Heart left ventricle (tissue), 16 donors: ENCODE data around the gene SLC38A2. TPM values are rescaled to one million over a fixed set of nuclear protein-coding genes. Genes with fewer than 3 reads are reported as not detected.

Experiments
- ATAC-seq, 4 donors: fragments of 200-7000 bp; cut with Tn5 transposase; one replicate each; pipeline ENCODE4 v1.9.1; 2020 to 2022; ENCODE audit warnings: moderate library complexity in 4 of 4, mild to moderate bottlenecking in 3 of 4, moderate number of reproducible peaks in 1 of 4
- DNase-seq, 5 donors: peaks; one replicate each; pipeline ENCODE4 v3.0.0-alpha.2; 2020
- H3K27ac ChIP-seq, 12 donors: fragments of 200-600 bp; sonication (generic) in 4 of 12; one replicate each; pipeline versions ENCODE4 v1.5.0 to v1.8.0; 2016 to 2022; ENCODE audit warnings: mild to moderate bottlenecking in 2 of 12
- H3K27me3 ChIP-seq, 9 donors: fragments of 200-600 bp; sonication (generic) in 2 of 9; one replicate each; pipeline versions ENCODE4 v1.5.1 to v1.8.0; 2016 to 2022; ENCODE audit warnings: mild to moderate bottlenecking in 3 of 9
- H3K36me3 ChIP-seq, 9 donors: fragments of 200-600 bp; sonication (generic) in 2 of 9; one replicate each; pipeline versions ENCODE4 v1.5.0 to v1.8.0; 2018 to 2022; ENCODE audit warnings: mild to moderate bottlenecking in 2 of 9
- H3K4me1 ChIP-seq, 12 donors: fragments of 200-600 bp; sonication (generic) in 4 of 12; one replicate each; pipeline versions ENCODE4 v1.5.0 to v1.8.0; 2016 to 2022; ENCODE audit warnings: mild to moderate bottlenecking in 3 of 12
- H3K4me3 ChIP-seq, 12 donors: fragments of 200-600 bp; sonication (generic) in 4 of 12; one replicate each; pipeline versions ENCODE4 v1.5.0 to v1.8.0; 2017 to 2022; ENCODE audit warnings: mild to moderate bottlenecking in 9 of 12, moderate library complexity in 4 of 12
- H3K9me3 ChIP-seq, 12 donors: fragments of 200-600 bp; sonication (generic) in 4 of 12; one replicate each; pipeline versions ENCODE4 v1.5.0 to v1.8.0; 2016 to 2022; ENCODE audit warnings: mild to moderate bottlenecking in 1 of 12
- CTCF ChIP-seq, 12 donors: fragments of 200-600 bp; sonication (generic) in 4 of 12; IDR thresholded peaks; one replicate each; pipeline versions ENCODE4 v1.5.0 to v1.8.0; 2018 to 2022; ENCODE audit warnings: antibody characterized with exemption in 12 of 12, mild to moderate bottlenecking in 5 of 12
- POLR2A ChIP-seq, 2 donors: fragments of 450-650 bp; IDR thresholded peaks; one replicate each; pipeline ENCODE4 v1.6.1; 2017; ENCODE audit warnings: antibody characterized with exemption in 2 of 2, mild to moderate bottlenecking in 2 of 2, moderate library complexity in 2 of 2
- WGBS, 4 donors: extraction: QIAGEN DNeasy Blood & Tissue Kit in 2 of 4; methylation state at CpG; one replicate each; pipeline versions ENCODE4 v1.1.5 to v1.1.7; 2013 to 2018; 5-methylcytosine and 5-hydroxymethylcytosine counted together
- intact Hi-C, 10 donors: fragments of 100-400 bp; cut with DNase I; formaldehyde crosslinking; loops; one replicate each; pipeline versions ENCODE4 v1.11.1 to v1.14.2; 2022
- polyA plus RNA-seq, 2 donors: library from polyadenylated mRNA; stranded (reverse); fragments of 200-250 nt; gene quantifications; one replicate each; pipeline ENCODE4 v1.2.3, GENCODE V29; 2013
- total RNA-seq, 9 donors: library from RNA; depleted of rRNA in 2 of 9; stranded (reverse); fragments of >200 nt in 2 of 9; fragmentation: NEBNext Ultra II Directional in 3 of 9; extraction: Animal tissue kit (Norgen Biotek cat#: 25700) in 3 of 9; gene quantifications; one replicate each; pipeline versions ENCODE4 v1.1.0 to v1.2.4, GENCODE V29; 2016 to 2023
- donor health status: ischemic (EF 13 %, LVEDD 7.1; RV severe dilation, severe dysfunction).
- donor health status: healthy with polysubstance abuse.
- donor health status: DM: no; HTN: yes; CAD: no.
- donor health status: DM: no; HTN: no; CAD: no.
- donor health status: ischemic (EF 25% LVEDD 6.9; RV normal size, moderate dysfunction).
- donor health status: ischemic (EF 25% LVEDD 5.7; RV mildly dilated, moderate dysfunction).
- donor health status: healthy.
- donor health status: DM: yes; HTN: yes; CAD: no.
- donor health status: ischemic (EF 35%, LVEDD 5.7; RV mildly dilated, moderate dysfunction).
- donor health status: nonischemic (EF 11% LVEDD 7.7; RV severe dilation, severe dysfunction).
- donor health status: DM: yes; HTN: yes; CAD: no.
- donor health status: PGD.
- donor health status: ischemic (EF 29% LVEDD 5.4; RV normal size, mild dysfunction).
- donor health status: nonischemic (EF 23%, LVEDD 6.1; RV moderate dilation, normal function).

Gene SLC38A2
- total and polyA plus RNA-seq, 11 donors, result 39.7 to 373 (median 161) TPM

- Histone ChIP-seq H3K4me1 (peaks cover 9 to 53% (median 42%) of the 10 kb centered on the region in 12 donors), H3K27me3 (no peaks in the 10 kb centered on the region), H3K9me3 (no peaks in the 10 kb centered on the region), H3K4me3 (peak overlapping the region; percentile 73 to 95 (median 88)), H3K27ac (peak overlapping the region; percentile 93 to 100 (median 97)), H3K36me3 (peaks cover 0 to 42% (median 39%) of the 10 kb centered on the region in 9 donors)
- intact Hi-C loops, result loop anchor here in 8 of 10 donors (1.0 to 10.0 kb wide), 13 partner anchors 11 to 380 kb away; partner anchors contain the start of genes SCAF11 (in 2 of the 8) and SLC38A1 (in 1 of the 8)
- peak; percentile 33 to 55 (median 49) for ATAC-seq
- WGBS, 4 donors, result 0 to 1% (median 0%) methylated on average over 58 to 74 of the region's 74 CpGs
- peak; percentile 64 to 85 (median 71) for DNase-seq
- TF ChIP-seq POLR2A (IDR thresholded peaks at IDR 0.05), result no peak
- TF ChIP-seq CTCF (IDR thresholded peaks at IDR 0.05), result no peak
These were observed 642 bp downstream of the SLC38A2 start for GRCh38 chr12:46371718-46372543.

GRCh38 chr12:46370792-46371717 lies 1.5 kb downstream of the SLC38A2 start:
- Histone ChIP-seq H3K36me3 (peaks cover 0 to 51% (median 48%) of the 10 kb centered on the region in 9 donors), H3K4me1 (peaks cover 10 to 61% (median 49%) of the 10 kb centered on the region in 12 donors), H3K4me3 (peak overlapping the region; percentile 73 to 95 (median 88)), H3K27me3 (no peaks in the 10 kb centered on the region), H3K9me3 (no peaks in the 10 kb centered on the region), H3K27ac (peak overlapping the region; percentile 93 to 100 (median 97))
- intact Hi-C loops, result loop anchor here in 8 of 10 donors (1.0 to 10.0 kb wide), 11 partner anchors 12 to 379 kb away; partner anchors contain the start of genes SCAF11 (in 2 of the 8) and SLC38A1 (in 1 of the 8)
- DNase-seq (peak; percentile 92 to 96 (median 93)), ATAC-seq (peak; percentile 70 to 84 (median 79))
- WGBS, 4 donors, result 1 to 2% (median 1%) methylated on average over 15 to 54 of the region's 54 CpGs
- TF ChIP-seq POLR2A (IDR thresholded peaks at IDR 0.05), result peak; percentile 61 to 92
- TF ChIP-seq CTCF (IDR thresholded peaks at IDR 0.05), result peak in 6 of 12 donors; percentile 6 to 44 (median 20)

GRCh38 chr12:46370380-46370734 lies 2.2 kb downstream of the SLC38A2 start:
- Histone ChIP-seq H3K27me3 (no peaks in the 10 kb centered on the region), H3K27ac (peak overlapping the region in 9 of 12 donors; percentile 95 to 100 (median 97)), H3K4me3 (peak overlapping the region; percentile 73 to 95 (median 88)), H3K4me1 (peaks cover 10 to 68% (median 56%) of the 10 kb centered on the region in 12 donors), H3K36me3 (peaks cover 0 to 58% (median 55%) of the 10 kb centered on the region in 9 donors), H3K9me3 (no peaks in the 10 kb centered on the region)
- intact Hi-C loops, result loop anchor here in 8 of 10 donors (5.0 to 10.0 kb wide), 10 partner anchors 62 to 378 kb away; partner anchors contain the start of genes SCAF11 (in 2 of the 8) and SLC38A1 (in 1 of the 8)
- WGBS, 4 donors, result 6 to 15% (median 10%) methylated on average over 2 of the region's 2 CpGs
- no peak for TF ChIP-seq POLR2A (IDR thresholded peaks at IDR 0.05)
- TF ChIP-seq CTCF (IDR thresholded peaks at IDR 0.05), result no peak
- ATAC-seq (no peak), DNase-seq (no peak)
